ENCODE data around the gene SHMT2.
A peak's percentile ranks its signal among the peaks of the same experiment; 100 is the strongest.

The SHMT2 gene

DNA sequence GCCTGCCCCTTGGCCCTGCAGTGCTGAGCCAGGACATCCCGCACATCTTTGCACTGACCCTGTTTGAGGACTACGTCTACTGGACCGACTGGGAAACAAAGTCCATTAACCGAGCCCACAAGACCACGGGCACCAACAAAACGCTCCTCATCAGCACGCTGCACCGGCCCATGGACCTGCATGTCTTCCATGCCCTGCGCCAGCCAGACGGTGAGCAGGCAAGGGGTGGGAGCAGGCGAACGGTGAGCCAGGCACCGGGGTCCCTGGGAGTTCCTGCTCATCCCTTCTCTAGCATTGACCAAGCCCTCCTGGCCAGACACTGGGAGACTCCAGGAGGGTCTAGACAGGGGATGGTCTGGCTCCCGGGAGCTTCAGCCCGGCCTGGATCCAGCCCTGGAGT is 30.3 kb upstream of the SHMT2 start:
- no peak for DNase-seq

DNA sequence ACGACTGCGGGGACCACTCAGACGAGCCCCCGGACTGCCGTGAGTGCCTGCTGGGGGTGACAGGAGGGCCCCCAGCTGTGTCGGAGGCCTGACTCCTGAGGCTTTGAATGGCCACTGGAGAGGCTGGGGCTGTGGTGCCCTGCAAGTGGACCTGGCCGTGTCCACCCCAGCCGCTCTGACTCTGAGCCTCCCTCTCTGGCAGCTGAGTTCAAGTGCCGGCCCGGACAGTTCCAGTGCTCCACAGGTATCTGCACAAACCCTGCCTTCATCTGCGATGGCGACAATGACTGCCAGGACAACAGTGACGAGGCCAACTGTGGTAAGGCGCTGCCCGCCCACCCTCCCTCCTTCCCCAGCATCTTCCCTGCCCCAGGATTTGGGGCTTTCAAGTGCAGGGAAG is 29.0 kb upstream of the SHMT2 start:
- DNase-seq: no peak

GRCh38 chr12:57201219-57201618 is 28.3 kb upstream of the SHMT2 start:
- DNase-seq: no peak

- DNase-seq: no peak
Observed at GRCh38 chr12:57201631-57202030, 27.9 kb upstream of the SHMT2 start.

DNA sequence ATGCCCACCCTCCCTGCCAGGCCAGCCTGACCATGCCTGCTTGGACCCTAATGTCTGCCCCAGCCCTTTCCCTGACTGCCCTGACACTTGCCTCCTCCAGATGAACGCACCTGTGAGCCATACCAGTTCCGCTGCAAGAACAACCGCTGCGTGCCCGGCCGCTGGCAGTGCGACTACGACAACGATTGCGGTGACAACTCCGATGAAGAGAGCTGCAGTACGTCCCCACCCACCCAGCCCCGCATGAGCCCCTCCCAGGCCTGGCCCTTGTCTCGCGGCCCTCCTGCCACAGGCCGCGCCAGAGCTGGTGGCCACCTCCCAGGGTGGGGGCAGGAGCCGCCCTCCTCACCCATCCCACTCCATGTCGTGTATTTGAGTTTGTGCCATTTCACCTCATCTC is 27.2 kb upstream of the SHMT2 start:
- DNase-seq: no peak

- no peak for DNase-seq
Observed at GRCh38 chr12:57203201-57203600, 26.3 kb upstream of the SHMT2 start.

GRCh38 chr12:57203791-57204190 is 25.7 kb upstream of the SHMT2 start:
- no peak for DNase-seq

- no peak for DNase-seq
Observed at GRCh38 chr12:57204454-57204853, 25.1 kb upstream of the SHMT2 start.

- DNase-seq: no peak
Observed at GRCh38 chr12:57205186-57205585, 24.3 kb upstream of the SHMT2 start.

DNA sequence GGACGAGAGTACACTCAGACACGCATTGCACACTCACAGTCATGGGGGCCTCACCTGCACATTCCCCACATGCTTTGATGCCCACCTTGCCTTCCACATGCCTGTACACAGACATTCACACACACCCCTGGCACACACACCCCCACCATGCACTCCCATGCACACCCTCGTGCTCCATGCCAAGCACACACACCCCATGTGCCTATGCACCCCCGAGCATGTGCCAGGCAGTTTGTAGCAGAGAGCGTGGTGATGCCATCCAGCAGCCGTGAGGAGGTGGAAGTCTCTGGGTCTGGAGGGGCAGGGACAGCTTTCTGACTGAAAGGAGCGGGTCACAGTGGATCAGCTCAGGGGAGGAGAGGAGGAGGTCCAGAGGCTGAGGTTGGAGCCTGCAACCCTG is 23.6 kb upstream of the SHMT2 start:
- DNase-seq: no peak

- DNase-seq: no peak
Observed at GRCh38 chr12:57207731-57208630, 21.5 kb upstream of the SHMT2 start.

GRCh38 chr12:57208631-57209282 is 20.8 kb upstream of the SHMT2 start:
- no peak for DNase-seq

DNA sequence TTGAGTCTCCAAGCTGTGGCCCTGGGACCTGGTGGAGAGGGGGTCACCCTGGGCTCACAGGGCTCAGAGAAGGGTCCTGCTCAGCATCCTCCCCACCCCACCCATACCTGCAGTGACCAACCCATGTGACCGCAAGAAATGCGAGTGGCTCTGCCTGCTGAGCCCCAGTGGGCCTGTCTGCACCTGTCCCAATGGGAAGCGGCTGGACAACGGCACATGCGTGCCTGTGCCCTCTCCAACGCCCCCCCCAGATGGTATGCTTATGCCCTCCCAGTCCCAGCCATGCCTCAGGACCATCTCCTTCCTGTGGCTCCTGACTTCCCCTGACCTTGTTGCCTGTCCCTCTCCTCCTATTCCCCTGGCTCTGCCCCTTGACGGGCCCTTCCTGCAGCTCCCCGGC is 19.6 kb upstream of the SHMT2 start:
- no peak for DNase-seq

- DNase-seq: no peak
Observed at GRCh38 chr12:57210461-57210860, 19.1 kb upstream of the SHMT2 start.

DNA sequence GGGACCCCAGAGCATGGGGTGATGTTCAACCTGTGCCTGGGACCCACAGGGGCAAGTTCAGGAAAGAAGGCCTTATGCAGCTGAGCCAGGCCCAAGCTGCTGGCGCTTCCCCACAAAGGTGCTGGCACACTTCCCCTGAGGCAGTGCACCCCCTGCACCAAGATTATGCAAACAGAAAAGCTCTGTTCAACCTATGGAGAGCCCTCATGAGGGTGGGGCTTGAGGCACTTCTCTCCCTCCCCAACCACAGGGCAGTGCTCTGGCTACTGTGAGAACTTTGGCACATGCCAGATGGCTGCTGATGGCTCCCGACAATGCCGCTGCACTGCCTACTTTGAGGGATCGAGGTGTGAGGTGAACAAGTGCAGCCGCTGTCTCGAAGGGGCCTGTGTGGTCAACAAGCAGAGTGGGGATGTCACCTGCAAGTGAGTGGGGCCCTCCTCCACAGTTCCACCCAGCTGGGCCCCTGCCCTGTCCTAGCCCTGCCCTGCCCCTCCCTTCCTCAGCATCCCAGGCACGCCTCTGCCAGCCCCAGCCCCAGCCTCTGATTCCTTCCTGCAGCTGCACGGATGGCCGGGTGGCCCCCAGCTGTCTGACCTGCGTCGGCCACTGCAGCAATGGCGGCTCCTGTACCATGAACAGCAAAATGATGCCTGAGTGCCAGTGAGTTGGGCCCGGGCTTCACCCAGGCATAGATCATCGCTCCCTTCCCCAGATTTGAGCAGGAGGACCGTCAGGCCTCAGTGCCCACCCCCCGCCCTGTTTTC is 18.4 kb upstream of the SHMT2 start:
- DNase-seq: no peak

- DNase-seq: no peak
Observed at GRCh38 chr12:57211791-57212700, 17.5 kb upstream of the SHMT2 start.

GRCh38 chr12:57212701-57213057 is 16.8 kb upstream of the SHMT2 start:
- DNase-seq: no peak

- peak; percentile 77 to 86 for DNase-seq
Observed at GRCh38 chr12:57213058-57213715, 16.3 kb upstream of the SHMT2 start.

DNA sequence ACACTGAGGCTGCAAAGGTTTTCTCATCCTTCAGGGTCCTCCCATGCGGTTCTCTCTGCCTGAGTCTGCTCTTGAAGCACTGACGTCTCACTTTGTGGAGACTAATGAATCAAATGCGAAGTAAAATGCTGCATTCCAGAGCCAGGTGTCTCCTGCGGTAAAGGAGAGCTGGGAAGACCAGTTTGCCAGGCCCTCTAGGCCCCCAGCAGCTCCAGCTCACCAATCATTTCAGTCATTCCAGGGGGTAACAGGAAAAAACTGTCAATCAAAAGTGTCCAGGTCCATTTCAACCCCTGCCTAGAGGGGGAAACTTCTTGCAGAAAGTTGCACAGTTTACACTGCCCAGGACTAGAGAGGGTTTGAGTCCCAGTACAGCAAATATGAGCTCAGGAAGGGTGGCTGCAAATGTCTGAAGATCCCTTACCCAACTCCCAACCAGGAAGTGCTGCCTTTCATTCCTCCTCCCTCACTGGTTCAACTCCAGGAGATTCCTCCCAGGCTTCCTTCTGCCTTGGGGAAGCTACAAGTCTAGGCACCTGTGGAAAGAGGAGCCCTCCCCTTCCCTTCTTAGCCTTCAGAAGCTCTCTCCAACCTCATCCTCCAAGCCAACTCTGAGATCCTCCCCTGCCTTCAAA is 15.6 kb upstream of the SHMT2 start:
- DNase-seq: no peak

GRCh38 chr12:57214398-57214781 is 15.1 kb upstream of the SHMT2 start:
- peak; percentile 66 to 74 for DNase-seq

- no peak for DNase-seq
Observed at GRCh38 chr12:57215065-57215464, 14.4 kb upstream of the SHMT2 start.

DNA sequence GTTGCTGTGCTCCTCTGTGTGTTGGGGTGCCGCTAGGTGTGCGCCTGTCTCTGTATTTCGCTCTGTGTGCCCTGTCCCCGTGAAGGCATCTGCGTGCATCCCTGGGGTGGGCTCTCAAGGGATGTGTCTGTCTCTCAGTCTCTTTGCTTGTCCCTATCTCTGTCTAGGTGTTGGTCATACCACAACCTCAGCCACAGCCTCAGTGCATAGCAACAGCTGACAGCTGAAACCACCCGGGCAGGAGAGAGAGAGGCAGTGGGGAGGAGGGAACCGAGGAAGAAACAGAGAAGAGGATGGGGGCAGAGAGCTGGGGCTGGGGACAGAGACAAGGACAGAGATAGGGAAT is 13.9 kb upstream of the SHMT2 start:
- no peak for DNase-seq

All from activated CD4-positive, alpha-beta T cell treated with anti-CD3 and anti-CD28 coated beads for 4 hours (primary cell).